ENCODE measurements around the gene DCDC2B.

Gene DCDC2B

GRCh38 chr1:32247983-32248889 lies 39.3 kb downstream of the DCDC2B start:
- ATAC-seq: peak; percentile 89
- no peak for TF ChIP-seq BACH2 (CRISPR knock-in tag; IDR thresholded peaks at IDR 0.05; ENCODE audit: borderline replicate concordance)
- TF ChIP-seq RARB (CRISPR knock-in tag; IDR thresholded peaks at IDR 0.05): no peak
- TF ChIP-seq OSR1 (CRISPR knock-in tag; IDR thresholded peaks at IDR 0.05): no peak
- TF ChIP-seq, protein P1, sequence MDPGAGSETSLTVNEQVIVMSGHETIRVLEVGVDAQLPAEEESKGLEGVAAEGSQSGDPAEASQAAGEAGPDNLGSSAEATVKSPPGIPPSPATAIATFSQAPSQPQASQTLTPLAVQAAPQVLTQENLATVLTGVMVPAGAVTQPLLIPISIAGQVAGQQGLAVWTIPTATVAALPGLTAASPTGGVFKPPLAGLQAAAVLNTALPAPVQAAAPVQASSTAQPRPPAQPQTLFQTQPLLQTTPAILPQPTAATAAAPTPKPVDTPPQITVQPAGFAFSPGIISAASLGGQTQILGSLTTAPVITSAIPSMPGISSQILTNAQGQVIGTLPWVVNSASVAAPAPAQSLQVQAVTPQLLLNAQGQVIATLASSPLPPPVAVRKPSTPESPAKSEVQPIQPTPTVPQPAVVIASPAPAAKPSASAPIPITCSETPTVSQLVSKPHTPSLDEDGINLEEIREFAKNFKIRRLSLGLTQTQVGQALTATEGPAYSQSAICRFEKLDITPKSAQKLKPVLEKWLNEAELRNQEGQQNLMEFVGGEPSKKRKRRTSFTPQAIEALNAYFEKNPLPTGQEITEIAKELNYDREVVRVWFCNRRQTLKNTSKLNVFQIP (CRISPR knock-in tag; IDR thresholded peaks at IDR 0.05; ENCODE audit: borderline replicate concordance, low read depth): no peak
- peak; percentile 84 for TF ChIP-seq ZNF70 (CRISPR knock-in tag; IDR thresholded peaks at IDR 0.05)
- TF ChIP-seq, protein P2, sequence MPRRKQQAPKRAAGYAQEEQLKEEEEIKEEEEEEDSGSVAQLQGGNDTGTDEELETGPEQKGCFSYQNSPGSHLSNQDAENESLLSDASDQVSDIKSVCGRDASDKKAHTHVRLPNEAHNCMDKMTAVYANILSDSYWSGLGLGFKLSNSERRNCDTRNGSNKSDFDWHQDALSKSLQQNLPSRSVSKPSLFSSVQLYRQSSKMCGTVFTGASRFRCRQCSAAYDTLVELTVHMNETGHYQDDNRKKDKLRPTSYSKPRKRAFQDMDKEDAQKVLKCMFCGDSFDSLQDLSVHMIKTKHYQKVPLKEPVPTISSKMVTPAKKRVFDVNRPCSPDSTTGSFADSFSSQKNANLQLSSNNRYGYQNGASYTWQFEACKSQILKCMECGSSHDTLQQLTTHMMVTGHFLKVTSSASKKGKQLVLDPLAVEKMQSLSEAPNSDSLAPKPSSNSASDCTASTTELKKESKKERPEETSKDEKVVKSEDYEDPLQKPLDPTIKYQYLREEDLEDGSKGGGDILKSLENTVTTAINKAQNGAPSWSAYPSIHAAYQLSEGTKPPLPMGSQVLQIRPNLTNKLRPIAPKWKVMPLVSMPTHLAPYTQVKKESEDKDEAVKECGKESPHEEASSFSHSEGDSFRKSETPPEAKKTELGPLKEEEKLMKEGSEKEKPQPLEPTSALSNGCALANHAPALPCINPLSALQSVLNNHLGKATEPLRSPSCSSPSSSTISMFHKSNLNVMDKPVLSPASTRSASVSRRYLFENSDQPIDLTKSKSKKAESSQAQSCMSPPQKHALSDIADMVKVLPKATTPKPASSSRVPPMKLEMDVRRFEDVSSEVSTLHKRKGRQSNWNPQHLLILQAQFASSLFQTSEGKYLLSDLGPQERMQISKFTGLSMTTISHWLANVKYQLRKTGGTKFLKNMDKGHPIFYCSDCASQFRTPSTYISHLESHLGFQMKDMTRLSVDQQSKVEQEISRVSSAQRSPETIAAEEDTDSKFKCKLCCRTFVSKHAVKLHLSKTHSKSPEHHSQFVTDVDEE (CRISPR knock-in tag; IDR thresholded peaks at IDR 0.05): no peak
- TF ChIP-seq, protein P3, sequence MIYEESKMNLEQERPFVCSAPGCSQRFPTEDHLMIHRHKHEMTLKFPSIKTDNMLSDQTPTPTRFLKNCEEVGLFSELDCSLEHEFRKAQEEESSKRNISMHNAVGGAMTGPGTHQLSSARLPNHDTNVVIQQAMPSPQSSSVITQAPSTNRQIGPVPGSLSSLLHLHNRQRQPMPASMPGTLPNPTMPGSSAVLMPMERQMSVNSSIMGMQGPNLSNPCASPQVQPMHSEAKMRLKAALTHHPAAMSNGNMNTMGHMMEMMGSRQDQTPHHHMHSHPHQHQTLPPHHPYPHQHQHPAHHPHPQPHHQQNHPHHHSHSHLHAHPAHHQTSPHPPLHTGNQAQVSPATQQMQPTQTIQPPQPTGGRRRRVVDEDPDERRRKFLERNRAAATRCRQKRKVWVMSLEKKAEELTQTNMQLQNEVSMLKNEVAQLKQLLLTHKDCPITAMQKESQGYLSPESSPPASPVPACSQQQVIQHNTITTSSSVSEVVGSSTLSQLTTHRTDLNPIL (CRISPR knock-in tag; IDR thresholded peaks at IDR 0.05; ENCODE audit: low read depth): no peak
- TF ChIP-seq, protein P4, sequence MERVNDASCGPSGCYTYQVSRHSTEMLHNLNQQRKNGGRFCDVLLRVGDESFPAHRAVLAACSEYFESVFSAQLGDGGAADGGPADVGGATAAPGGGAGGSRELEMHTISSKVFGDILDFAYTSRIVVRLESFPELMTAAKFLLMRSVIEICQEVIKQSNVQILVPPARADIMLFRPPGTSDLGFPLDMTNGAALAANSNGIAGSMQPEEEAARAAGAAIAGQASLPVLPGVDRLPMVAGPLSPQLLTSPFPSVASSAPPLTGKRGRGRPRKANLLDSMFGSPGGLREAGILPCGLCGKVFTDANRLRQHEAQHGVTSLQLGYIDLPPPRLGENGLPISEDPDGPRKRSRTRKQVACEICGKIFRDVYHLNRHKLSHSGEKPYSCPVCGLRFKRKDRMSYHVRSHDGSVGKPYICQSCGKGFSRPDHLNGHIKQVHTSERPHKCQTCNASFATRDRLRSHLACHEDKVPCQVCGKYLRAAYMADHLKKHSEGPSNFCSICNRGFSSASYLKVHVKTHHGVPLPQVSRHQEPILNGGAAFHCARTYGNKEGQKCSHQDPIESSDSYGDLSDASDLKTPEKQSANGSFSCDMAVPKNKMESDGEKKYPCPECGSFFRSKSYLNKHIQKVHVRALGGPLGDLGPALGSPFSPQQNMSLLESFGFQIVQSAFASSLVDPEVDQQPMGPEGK (CRISPR knock-in tag; IDR thresholded peaks at IDR 0.05; ENCODE audit: borderline replicate concordance): no peak
- no peak for TF ChIP-seq ZFP30 (CRISPR knock-in tag; IDR thresholded peaks at IDR 0.05)
- TF ChIP-seq TCF4 (CRISPR knock-in tag; IDR thresholded peaks at IDR 0.05; ENCODE audit: borderline replicate concordance): peak; percentile 22; the same call in 1 of the 2 replicates

DNA sequence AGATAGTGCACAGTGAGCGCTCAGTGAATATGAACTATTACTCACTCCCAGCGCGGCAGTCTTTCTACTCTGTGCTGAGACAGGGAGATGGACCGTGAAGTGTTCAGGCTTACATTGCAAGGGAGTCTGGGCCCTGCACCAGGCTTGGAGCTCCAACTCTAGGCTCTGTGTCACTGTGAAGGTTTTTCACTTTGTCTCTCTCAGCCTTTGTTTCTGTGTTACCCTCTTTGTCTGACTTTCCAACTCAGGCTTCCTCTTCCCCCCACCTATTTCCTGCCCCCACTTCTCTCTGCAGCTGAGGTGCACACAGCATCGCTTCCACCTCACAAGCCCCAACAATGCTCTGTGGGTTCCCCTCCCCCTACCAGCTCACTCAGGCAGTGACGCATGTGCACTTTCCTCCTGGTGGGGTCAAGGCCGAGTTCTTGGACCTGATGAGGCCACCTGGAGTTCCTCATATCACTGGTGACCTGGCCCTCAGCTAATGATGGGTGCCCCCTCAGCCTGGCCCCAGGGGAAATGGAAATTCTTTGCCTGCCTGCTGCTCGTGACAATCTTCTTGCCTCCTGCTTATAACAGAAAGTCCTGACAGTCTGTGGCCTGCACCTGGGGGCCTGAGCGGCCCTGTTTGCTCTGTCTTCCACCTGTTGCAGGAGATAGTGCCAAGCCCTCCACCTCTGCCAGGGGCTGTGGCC lies 41.1 kb downstream of the DCDC2B start:
- TF ChIP-seq, protein P4 (CRISPR knock-in tag; IDR thresholded peaks at IDR 0.05; ENCODE audit: borderline replicate concordance): no peak
- TF ChIP-seq TCF4 (CRISPR knock-in tag; IDR thresholded peaks at IDR 0.05; ENCODE audit: borderline replicate concordance) (no peak), ZNF70 (CRISPR knock-in tag; IDR thresholded peaks at IDR 0.05) (no peak), PPARA (CRISPR knock-in tag; IDR thresholded peaks at IDR 0.05; ENCODE audit: borderline replicate concordance) (no peak), GLIS3 (CRISPR knock-in tag; IDR thresholded peaks at IDR 0.05) (no peak), ZC3H10 (CRISPR knock-in tag; IDR thresholded peaks at IDR 0.05) (no peak), ZFP3 (CRISPR knock-in tag; IDR thresholded peaks at IDR 0.05) (no peak), ZFP30 (CRISPR knock-in tag; IDR thresholded peaks at IDR 0.05) (no peak), RARB (CRISPR knock-in tag; IDR thresholded peaks at IDR 0.05) (no peak), ESRRG (CRISPR knock-in tag; IDR thresholded peaks at IDR 0.05) (no peak), ZNF8 (CRISPR knock-in tag; IDR thresholded peaks at IDR 0.05) (no peak)
- TF ChIP-seq, protein P5, sequence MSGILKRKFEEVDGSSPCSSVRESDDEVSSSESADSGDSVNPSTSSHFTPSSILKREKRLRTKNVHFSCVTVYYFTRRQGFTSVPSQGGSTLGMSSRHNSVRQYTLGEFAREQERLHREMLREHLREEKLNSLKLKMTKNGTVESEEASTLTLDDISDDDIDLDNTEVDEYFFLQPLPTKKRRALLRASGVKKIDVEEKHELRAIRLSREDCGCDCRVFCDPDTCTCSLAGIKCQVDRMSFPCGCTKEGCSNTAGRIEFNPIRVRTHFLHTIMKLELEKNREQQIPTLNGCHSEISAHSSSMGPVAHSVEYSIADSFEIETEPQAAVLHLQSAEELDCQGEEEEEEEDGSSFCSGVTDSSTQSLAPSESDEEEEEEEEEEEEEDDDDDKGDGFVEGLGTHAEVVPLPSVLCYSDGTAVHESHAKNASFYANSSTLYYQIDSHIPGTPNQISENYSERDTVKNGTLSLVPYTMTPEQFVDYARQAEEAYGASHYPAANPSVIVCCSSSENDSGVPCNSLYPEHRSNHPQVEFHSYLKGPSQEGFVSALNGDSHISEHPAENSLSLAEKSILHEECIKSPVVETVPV (CRISPR knock-in tag; IDR thresholded peaks at IDR 0.05): no peak
- TF ChIP-seq, protein P3 (CRISPR knock-in tag; IDR thresholded peaks at IDR 0.05; ENCODE audit: low read depth): no peak
- ATAC-seq: no peak
